NB4 (cell line): ENCODE measurements around the gene CENPV.

Experiments used
- CTCF ChIP-seq: IDR thresholded peaks from one replicate; pipeline ENCODE4 v1.5.1; 2012; ENCODE audit warnings: low read depth, low read length
- MAX ChIP-seq: IDR thresholded peaks from 2 replicates; pipeline ENCODE4 v1.6.1; 2011; ENCODE audit warnings: low read depth, low read length

GRCh38 chr17:16361874-16362273, 8.6 kb upstream of the CENPV start:
- no peak for TF ChIP-seq CTCF
- TF ChIP-seq MAX = no peak
